ENCODE data around the gene KAT2A. TPM values are rescaled to one million over a fixed set of nuclear protein-coding genes. Genes with fewer than 3 reads are reported as not detected.

The KAT2A gene
- total RNA-seq, 1 experiment from 2014 or later, result 94.7 TPM

GRCh38 chr17:42132941-42133340 lies 11.8 kb upstream of the KAT2A start:
- BruUV-seq (replicated peaks), result no TSS peak
- TF ChIP-seq CTCF (IDR thresholded peaks at IDR 0.05; ENCODE audit: unreplicated experiment), result no peak
- CTCF ChIA-PET, result interaction anchor here (0.6 to 1.1 kb wide), 3 partner anchors 11 to 332 kb away, joined by 3 to 6 read pairs (median 3); partner anchors contain the start of genes GHDC, HSPB9 and KAT2A
- peak; percentile 72 for DNase-seq
- peaks cover 60% of the 10 kb centered on the region for H3K36me3 Mint-ChIP-seq (ENCODE audit: insufficient read depth, unreplicated experiment)
- peaks cover 57% of the 10 kb centered on the region for H3K4me1 Mint-ChIP-seq (ENCODE audit: low read depth, unreplicated experiment)
- H3K4me3 Mint-ChIP-seq (ENCODE audit: low read depth, unreplicated experiment), result peak overlapping the region; percentile 29
- peak overlapping the region; percentile 43 for H3K27ac Mint-ChIP-seq (ENCODE audit: unreplicated experiment)
- H3K27me3 Mint-ChIP-seq (ENCODE audit: unreplicated experiment), result no peaks in the 10 kb centered on the region
- intact Hi-C loops (cut with micrococcal nuclease; ENCODE audit: unreplicated experiment), result loop anchor here (10.0 kb wide), 1 partner anchor 142 kb away; the partner anchor contains the start of gene STAT5B
- H3K9me3 Mint-ChIP-seq (ENCODE audit: low read depth, unreplicated experiment), result no peaks in the 10 kb centered on the region

- TF ChIP-seq CTCF (IDR thresholded peaks at IDR 0.05; ENCODE audit: unreplicated experiment), result no peak
- H3K27ac Mint-ChIP-seq (ENCODE audit: unreplicated experiment), result no peak overlapping the region
- H3K27me3 Mint-ChIP-seq (ENCODE audit: unreplicated experiment), result no peaks in the 10 kb centered on the region
- DNase-seq, result no peak
- peaks cover 54% of the 10 kb centered on the region for H3K4me1 Mint-ChIP-seq (ENCODE audit: low read depth, unreplicated experiment)
- peaks cover 62% of the 10 kb centered on the region for H3K36me3 Mint-ChIP-seq (ENCODE audit: insufficient read depth, unreplicated experiment)
- CTCF ChIA-PET, result interaction anchor here (0.7 to 1.1 kb wide), 2 partner anchors 10 to 62 kb away, joined by 3 read pairs; partner anchors contain the start of genes GHDC, HSPB9 and KAT2A
- intact Hi-C loops (cut with micrococcal nuclease; ENCODE audit: unreplicated experiment), result loop anchor here (10.0 kb wide), 1 partner anchor 143 kb away; the partner anchor contains the start of gene STAT5B
- no peaks in the 10 kb centered on the region for H3K9me3 Mint-ChIP-seq (ENCODE audit: low read depth, unreplicated experiment)
- BruUV-seq (replicated peaks), result no TSS peak
- H3K4me3 Mint-ChIP-seq (ENCODE audit: low read depth, unreplicated experiment), result no peak overlapping the region
Observed at GRCh38 chr17:42131981-42132432, 10.8 kb upstream of the KAT2A start.

- Mint-ChIP-seq H3K36me3 (ENCODE audit: insufficient read depth, unreplicated experiment) (peaks cover 62% of the 10 kb centered on the region), H3K4me1 (ENCODE audit: low read depth, unreplicated experiment) (peaks cover 47% of the 10 kb centered on the region), H3K9me3 (ENCODE audit: low read depth, unreplicated experiment) (no peaks in the 10 kb centered on the region), H3K27me3 (ENCODE audit: unreplicated experiment) (no peaks in the 10 kb centered on the region), H3K27ac (ENCODE audit: unreplicated experiment) (no peak overlapping the region), H3K4me3 (ENCODE audit: low read depth, unreplicated experiment) (no peak overlapping the region)
- intact Hi-C loops (cut with micrococcal nuclease; ENCODE audit: unreplicated experiment), result loop anchor here (10.0 kb wide), 1 partner anchor 144 kb away; the partner anchor contains the start of gene STAT5B
- no peak for DNase-seq
- BruUV-seq (replicated peaks), result no TSS peak
- CTCF ChIA-PET, result no interaction called here
- TF ChIP-seq CTCF (IDR thresholded peaks at IDR 0.05; ENCODE audit: unreplicated experiment), result no peak
Observed at GRCh38 chr17:42131232-42131631, 10.1 kb upstream of the KAT2A start.

- no peak for TF ChIP-seq CTCF (IDR thresholded peaks at IDR 0.05; ENCODE audit: unreplicated experiment)
- Mint-ChIP-seq H3K27ac (ENCODE audit: unreplicated experiment) (no peak overlapping the region), H3K4me1 (ENCODE audit: low read depth, unreplicated experiment) (peaks cover 39% of the 10 kb centered on the region), H3K4me3 (ENCODE audit: low read depth, unreplicated experiment) (no peak overlapping the region), H3K36me3 (ENCODE audit: insufficient read depth, unreplicated experiment) (peaks cover 62% of the 10 kb centered on the region), H3K9me3 (ENCODE audit: low read depth, unreplicated experiment) (no peaks in the 10 kb centered on the region), H3K27me3 (ENCODE audit: unreplicated experiment) (no peaks in the 10 kb centered on the region)
- BruUV-seq (replicated peaks), result no TSS peak
- intact Hi-C loops (cut with micrococcal nuclease; ENCODE audit: unreplicated experiment), result loop anchor here (10.0 kb wide), 1 partner anchor 144 kb away; the partner anchor contains the start of gene STAT5B
- DNase-seq, result no peak
- CTCF ChIA-PET, result interaction anchor here (0.6 kb wide), 1 partner anchor 274 kb away, joined by 7 read pairs; no protein-coding TSS in a partner anchor
Observed at GRCh38 chr17:42130310-42130936, 9.3 kb upstream of the KAT2A start.
